Measurements from ENCODE around the gene CD4.

GRCh38 chr12:6860942-6861341, 71.6 kb downstream of the CD4 start:
- TF ChIP-seq CTCF (IDR thresholded peaks at IDR 0.05 in 2 of 3, conservative IDR thresholded peaks at IDR 0.05 in 1 of 3; ENCODE audit: control insufficient read depth in 2 of 3, extremely low read depth in 1 of 3, insufficient read depth in 1 of 3, low read depth in 3 of 3, low read length in 3 of 3): no peak
- no peak for TF ChIP-seq HSF1 (IDR thresholded peaks at IDR 0.05; ENCODE audit: low read depth, low read length)
- no peak for TF ChIP-seq CHD2 (IDR thresholded peaks at IDR 0.05; ENCODE audit: borderline replicate concordance, low read depth, low read length)
- TF ChIP-seq MAX (IDR thresholded peaks at IDR 0.05; ENCODE audit: low read depth, low read length): no peak

Measured in GM12878 (cell line).